GM12878 (cell line): ENCODE results near the gene ADSS2.

Source experiments
- BRCA1 ChIP-seq: IDR thresholded peaks from 2 replicates; pipeline ENCODE4 v1.6.1; 2011; ENCODE audit warnings: low read depth, low read length, improper control_type of control experiment
- EZH2 ChIP-seq: IDR thresholded peaks from 2 replicates; pipeline ENCODE4 v1.6.1; 2012; ENCODE audit warnings: low read depth, mild to moderate bottlenecking, control low read depth, inconsistent platforms, low read length, borderline replicate concordance; ENCODE audit not compliant: control insufficient read depth
- FOXM1 ChIP-seq: IDR thresholded peaks from 2 replicates; pipeline ENCODE4 v1.6.1; 2012; ENCODE audit warnings: low read depth, mild to moderate bottlenecking, inconsistent platforms, low read length, moderate library complexity
- GABPA ChIP-seq: IDR thresholded peaks from 2 replicates; pipeline ENCODE4 v1.6.1; 2014; ENCODE audit warnings: antibody characterized with exemption, low read depth, mild to moderate bottlenecking, inconsistent platforms
- HDAC2 ChIP-seq: fragments of 200-600 bp; sonication (generic); IDR thresholded peaks from 2 replicates; pipeline ENCODE4 v1.6.1; 2017
- NFXL1 ChIP-seq: fragments of 450-650 bp; IDR thresholded peaks from 2 replicates; pipeline ENCODE4 v1.6.1; 2017; ENCODE audit warnings: antibody characterized with exemption, mild to moderate bottlenecking, borderline replicate concordance
- POLR2A ChIP-seq: IDR thresholded peaks from 2 replicates; pipeline ENCODE4 v1.6.1; 2011; ENCODE audit warnings: low read depth, mild to moderate bottlenecking, low read length
- RFX5 ChIP-seq: IDR thresholded peaks from 2 replicates; pipeline ENCODE4 v1.6.1; 2011; ENCODE audit warnings: low read depth, low read length, improper control_type of control experiment
- SIX5 ChIP-seq: IDR thresholded peaks from 2 replicates; pipeline ENCODE4 v1.6.1; 2011; ENCODE audit warnings: mild to moderate bottlenecking, low read depth, low read length, moderate library complexity; ENCODE audit not compliant: severe bottlenecking
- TF ChIP-seq, protein P1 (sequence below), 3 experiments: IDR thresholded peaks in 2 of 3; conservative IDR thresholded peaks in 1 of 3; 2 replicates each; pipeline ENCODE4 v1.5.1; 2011; ENCODE audit warnings: low read depth in 3 of 3, low read length in 3 of 3, mild to moderate bottlenecking in 3 of 3, control low read depth in 2 of 3, moderate library complexity in 2 of 3, inconsistent platforms in 1 of 3, mixed read lengths in 1 of 3; ENCODE audit not compliant: control insufficient read depth in 2 of 3, insufficient read depth in 1 of 3; ENCODE audit errors: extremely low read depth in 1 of 3
- TF ChIP-seq, protein P2 (sequence below): IDR thresholded peaks from 2 replicates; pipeline ENCODE4 v1.6.1; 2011; ENCODE audit warnings: low read depth, mild to moderate bottlenecking, low read length, moderate library complexity, borderline replicate concordance; ENCODE audit errors: extremely low read depth
- TF ChIP-seq, protein P3 (sequence below): fragments of 450-650 bp; IDR thresholded peaks from 2 replicates; pipeline ENCODE4 v1.6.1; 2018; ENCODE audit warnings: borderline replicate concordance, mild to moderate bottlenecking; ENCODE audit not compliant: partially characterized antibody

DNA sequence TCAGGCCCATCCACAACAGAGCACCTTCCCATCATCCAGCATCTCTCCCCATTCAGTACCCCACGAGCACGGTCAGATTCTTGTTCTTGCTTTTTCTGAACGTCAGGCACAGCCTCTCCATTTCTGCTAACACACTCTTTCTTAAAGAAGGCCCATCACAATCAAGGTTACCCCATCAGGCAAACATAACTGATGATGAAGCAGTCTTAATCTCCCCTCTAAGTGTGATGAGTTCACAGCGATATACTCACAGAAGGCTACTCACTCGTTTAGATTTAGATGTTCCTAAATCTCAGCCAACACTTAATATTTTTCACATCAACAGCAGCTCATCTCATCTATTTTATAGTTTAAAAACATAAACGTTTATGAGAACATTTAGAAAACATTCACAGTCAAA is 75.6 kb downstream of the ADSS2 start:
- TF ChIP-seq BRCA1 (no peak), NFXL1 (no peak), POLR2A (no peak), EZH2 (no peak), GABPA (no peak), SIX5 (no peak), RFX5 (no peak), HDAC2 (no peak), FOXM1 (no peak)
- TF ChIP-seq, protein P1, sequence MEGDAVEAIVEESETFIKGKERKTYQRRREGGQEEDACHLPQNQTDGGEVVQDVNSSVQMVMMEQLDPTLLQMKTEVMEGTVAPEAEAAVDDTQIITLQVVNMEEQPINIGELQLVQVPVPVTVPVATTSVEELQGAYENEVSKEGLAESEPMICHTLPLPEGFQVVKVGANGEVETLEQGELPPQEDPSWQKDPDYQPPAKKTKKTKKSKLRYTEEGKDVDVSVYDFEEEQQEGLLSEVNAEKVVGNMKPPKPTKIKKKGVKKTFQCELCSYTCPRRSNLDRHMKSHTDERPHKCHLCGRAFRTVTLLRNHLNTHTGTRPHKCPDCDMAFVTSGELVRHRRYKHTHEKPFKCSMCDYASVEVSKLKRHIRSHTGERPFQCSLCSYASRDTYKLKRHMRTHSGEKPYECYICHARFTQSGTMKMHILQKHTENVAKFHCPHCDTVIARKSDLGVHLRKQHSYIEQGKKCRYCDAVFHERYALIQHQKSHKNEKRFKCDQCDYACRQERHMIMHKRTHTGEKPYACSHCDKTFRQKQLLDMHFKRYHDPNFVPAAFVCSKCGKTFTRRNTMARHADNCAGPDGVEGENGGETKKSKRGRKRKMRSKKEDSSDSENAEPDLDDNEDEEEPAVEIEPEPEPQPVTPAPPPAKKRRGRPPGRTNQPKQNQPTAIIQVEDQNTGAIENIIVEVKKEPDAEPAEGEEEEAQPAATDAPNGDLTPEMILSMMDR (IDR thresholded peaks at IDR 0.05 in 2 of 3, conservative IDR thresholded peaks at IDR 0.05 in 1 of 3; ENCODE audit: control insufficient read depth in 2 of 3, extremely low read depth in 1 of 3, insufficient read depth in 1 of 3, low read depth in 3 of 3, low read length in 3 of 3) = no peak
- TF ChIP-seq, protein P2, sequence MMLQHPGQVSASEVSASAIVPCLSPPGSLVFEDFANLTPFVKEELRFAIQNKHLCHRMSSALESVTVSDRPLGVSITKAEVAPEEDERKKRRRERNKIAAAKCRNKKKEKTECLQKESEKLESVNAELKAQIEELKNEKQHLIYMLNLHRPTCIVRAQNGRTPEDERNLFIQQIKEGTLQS = no peak
- TF ChIP-seq, protein P3, sequence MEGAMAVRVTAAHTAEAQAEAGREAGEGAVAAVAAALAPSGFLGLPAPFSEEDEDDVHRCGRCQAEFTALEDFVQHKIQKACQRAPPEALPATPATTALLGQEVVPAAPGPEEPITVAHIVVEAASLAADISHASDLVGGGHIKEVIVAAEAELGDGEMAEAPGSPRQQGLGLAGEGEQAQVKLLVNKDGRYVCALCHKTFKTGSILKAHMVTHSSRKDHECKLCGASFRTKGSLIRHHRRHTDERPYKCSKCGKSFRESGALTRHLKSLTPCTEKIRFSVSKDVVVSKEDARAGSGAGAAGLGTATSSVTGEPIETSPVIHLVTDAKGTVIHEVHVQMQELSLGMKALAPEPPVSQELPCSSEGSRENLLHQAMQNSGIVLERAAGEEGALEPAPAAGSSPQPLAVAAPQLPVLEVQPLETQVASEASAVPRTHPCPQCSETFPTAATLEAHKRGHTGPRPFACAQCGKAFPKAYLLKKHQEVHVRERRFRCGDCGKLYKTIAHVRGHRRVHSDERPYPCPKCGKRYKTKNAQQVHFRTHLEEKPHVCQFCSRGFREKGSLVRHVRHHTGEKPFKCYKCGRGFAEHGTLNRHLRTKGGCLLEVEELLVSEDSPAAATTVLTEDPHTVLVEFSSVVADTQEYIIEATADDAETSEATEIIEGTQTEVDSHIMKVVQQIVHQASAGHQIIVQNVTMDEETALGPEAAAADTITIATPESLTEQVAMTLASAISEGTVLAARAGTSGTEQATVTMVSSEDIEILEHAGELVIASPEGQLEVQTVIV = no peak
